GM18526 (cell line): ENCODE measurements around the gene ABCB11.
A peak's percentile ranks its signal among the peaks of the same experiment; 100 is the strongest.

Source experiments
- POLR2A ChIP-seq: IDR thresholded peaks from 3 replicates; pipeline ENCODE4 v1.6.1; 2011; ENCODE audit not compliant: insufficient read length; ENCODE audit errors: extremely low read depth

Gene ABCB11

DNA sequence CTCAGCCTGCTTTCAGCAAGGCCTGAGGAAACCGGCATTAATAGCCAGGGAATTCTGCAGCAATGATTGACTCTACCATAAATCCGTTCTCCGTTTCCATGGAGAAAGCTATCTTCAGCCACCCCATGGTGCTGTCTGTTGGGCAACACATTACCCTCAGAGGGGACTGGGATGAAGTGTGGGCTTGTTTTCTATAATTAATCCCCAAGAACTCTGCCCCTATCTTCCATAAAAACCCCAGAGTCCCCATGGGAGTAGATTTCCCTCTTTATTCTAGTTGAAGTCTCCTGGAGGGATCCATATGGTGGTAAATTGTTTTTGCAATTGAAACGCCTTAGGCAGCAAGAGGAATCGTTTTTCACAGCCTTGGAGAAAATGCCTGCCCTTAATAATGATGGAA, 120.8 kb downstream of the ABCB11 start:
- no peak for TF ChIP-seq POLR2A

- no peak for TF ChIP-seq POLR2A
Measured at GRCh38 chr2:168907940-168908662, 123.0 kb downstream of the ABCB11 start.

DNA sequence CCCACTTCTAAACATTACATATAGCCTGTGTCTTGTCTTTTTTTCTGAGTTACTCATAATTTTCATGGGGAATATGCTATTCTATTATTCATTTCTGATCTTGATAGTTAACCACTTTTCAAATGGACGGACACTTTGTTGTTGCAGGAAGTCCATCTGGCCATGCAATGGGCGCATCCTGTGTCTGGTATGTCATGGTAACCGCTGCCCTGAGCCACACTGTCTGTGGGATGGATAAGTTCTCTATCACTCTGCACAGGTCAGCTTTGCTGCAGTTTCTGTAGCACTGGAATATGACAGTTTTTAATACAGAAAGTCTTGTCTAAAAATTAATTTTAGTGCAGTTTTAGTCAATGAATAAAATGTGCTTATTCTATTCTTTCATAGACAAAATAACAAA, 126.8 kb downstream of the ABCB11 start:
- no peak for TF ChIP-seq POLR2A

GRCh38 chr2:168903888-168904287, 127.2 kb downstream of the ABCB11 start:
- no peak for TF ChIP-seq POLR2A

DNA sequence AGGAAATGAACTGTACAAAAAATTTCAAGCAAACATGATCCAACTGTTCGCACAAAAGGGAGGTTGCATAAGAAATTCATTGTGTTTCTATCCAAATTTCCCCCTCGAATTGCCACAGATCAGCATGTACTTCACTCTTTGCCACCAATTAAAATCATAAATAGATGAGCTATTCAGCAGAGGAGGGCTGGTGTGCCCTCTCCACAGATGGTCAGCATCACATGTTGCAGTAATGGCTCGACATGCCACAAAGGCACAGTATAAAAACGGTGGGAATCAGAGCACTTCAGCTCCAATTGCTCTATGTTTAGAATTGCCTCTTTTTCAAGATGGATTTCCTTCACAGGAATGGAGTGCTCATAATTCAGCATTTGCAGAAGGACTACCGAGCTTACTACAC, 130.1 kb downstream of the ABCB11 start, which contains the start of gene G6PC2:
Gene G6PC2 (plus strand): TSS at position 289 of the 400 bp plus-strand sequence. CDS start 41 bp downstream, at position 330.
- TF ChIP-seq POLR2A = no peak

DNA sequence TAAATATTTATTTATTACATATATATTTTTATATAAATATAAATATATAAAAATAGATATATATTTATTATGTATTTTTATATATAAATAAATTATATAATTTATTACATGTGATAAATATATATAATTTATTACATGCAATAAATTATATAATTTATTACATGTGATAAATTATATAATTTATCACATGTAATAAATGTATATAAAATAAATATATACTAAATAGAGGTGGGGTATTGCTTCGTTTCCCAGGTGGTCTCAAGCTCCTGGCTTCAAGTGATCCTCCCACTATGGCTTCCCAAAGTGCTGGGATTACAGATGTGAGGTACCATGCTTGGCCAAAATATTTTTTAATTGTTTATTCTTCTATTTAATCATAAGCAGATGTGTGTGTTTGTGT, 133.7 kb downstream of the ABCB11 start:
- TF ChIP-seq POLR2A = no peak

DNA sequence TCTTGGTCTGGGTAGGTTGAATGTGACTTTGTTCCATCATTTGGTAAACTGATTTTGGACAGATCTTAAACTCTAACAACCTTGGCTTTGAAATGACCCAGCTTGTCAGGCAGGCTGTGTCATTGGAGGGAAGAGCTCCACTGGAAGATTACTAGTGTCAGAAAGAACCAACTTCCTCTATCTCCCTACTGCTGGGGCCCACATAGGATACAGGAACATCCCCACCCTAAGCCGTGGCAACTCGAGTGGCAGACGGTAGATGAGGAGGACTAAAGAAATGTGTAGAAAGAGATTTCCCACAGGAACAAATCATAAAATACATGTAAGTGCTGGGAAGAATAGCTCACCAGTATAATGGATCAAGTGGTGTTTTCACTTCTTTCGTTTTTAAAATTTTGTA, 134.3 kb downstream of the ABCB11 start:
- no peak for TF ChIP-seq POLR2A

DNA sequence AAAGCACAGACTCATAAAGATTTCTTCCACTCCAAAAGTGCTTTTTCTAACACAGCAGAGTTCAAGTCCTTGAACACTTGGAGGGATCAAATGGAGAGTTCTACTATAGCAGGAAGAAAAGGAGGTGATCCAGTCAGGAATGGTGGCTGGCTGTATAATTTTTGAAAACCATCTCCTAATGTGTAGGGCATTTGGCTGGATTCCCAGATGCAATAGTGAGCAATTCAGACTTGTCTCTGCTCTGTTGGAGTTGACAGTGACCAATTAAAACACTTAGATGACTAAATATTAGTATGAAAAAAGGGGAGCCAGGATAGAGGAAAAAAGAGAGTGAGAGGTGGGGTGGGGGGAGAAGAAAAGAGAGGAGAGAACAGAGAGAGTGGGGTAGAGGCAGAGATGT, 135.4 kb downstream of the ABCB11 start:
- no peak for TF ChIP-seq POLR2A

- TF ChIP-seq POLR2A = no peak
Measured at GRCh38 chr2:168894720-168895119, 136.4 kb downstream of the ABCB11 start.

- no peak for TF ChIP-seq POLR2A
Measured at GRCh38 chr2:168894101-168894500, 137.0 kb downstream of the ABCB11 start.

DNA sequence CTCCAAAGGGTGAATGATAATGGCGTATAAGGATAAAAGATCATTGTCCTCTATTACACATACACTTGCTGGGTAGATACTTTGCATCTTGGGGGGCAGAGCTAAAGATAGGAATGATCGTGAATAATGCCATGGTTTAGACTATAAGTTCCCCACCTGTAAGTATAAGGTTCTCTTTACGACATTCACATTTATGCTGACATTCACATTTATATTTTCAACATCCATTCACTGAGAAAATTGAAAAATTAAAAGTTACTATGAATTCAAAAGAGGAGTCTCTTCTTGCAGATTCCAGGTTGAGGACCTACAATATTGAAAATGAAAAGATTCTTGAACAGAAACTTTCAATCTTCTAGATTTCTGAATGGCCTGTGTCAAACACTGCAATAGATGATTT, 138.8 kb downstream of the ABCB11 start:
- TF ChIP-seq POLR2A = no peak

DNA sequence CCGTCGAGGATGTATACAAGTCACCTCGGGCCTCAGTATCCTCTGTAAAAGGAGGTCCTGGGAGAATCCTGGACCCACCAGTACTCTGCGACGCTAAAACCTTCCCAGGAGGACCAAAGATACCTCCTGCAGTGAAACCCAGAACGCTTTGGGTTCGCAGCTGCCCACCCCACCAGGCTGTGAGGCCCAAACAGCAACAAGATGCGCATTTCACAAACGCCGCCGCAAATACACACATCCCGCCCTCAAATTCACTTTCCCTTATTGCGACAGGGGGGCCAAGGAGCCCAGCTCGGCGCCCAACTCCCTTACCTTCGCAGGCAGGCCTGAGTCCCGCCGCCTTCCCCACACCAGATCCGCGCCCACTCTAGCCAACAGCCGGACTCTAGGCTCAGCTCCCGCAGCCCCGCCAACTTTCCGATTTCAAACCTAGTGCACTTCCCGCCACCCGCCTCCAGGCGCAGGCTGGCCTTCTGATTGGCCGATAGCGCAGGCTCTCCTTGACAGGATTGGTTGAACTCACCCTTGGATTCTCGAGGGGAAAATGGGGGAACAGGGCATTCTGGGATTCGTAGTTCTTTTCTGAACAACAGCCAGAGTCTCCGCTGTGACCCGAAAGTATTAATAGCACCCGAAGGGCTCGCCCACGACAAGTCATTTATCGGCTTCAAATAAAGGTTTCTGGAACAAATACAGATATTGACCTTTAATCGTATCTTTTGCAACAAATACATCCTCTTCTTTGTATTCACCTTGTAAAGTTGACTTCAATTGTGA, 140.9 kb downstream of the ABCB11 start, which contains the start of gene SPC25:
Gene SPC25 (minus strand): TSS at position 425 of the 777 bp plus-strand sequence. CDS start 911 bp downstream, outside the sequence.
- TF ChIP-seq POLR2A = peak; percentile 67

- TF ChIP-seq POLR2A = no peak
Measured at GRCh38 chr2:168889635-168890005, 141.5 kb downstream of the ABCB11 start.

- no peak for TF ChIP-seq POLR2A
Measured at GRCh38 chr2:168884975-168885374, 146.1 kb downstream of the ABCB11 start.

- TF ChIP-seq POLR2A = no peak
Measured at GRCh38 chr2:168874368-168875054, 156.6 kb downstream of the ABCB11 start.
